Activated CD8-positive, alpha-beta memory T cell treated with anti-CD3 and anti-CD28 coated beads for 1 hour (primary cell): ENCODE measurements around the gene SKOR1.

Experiments
- DNase-seq, 2 donors: peaks; one replicate each; pipeline ENCODE4 v3.0.0-alpha.2; 2020; ENCODE audit warnings: low read depth in 1 of 2; ENCODE audit errors: extremely low read depth in 1 of 2

The SKOR1 gene

GRCh38 chr15:67882487-67883233 lies 57.4 kb downstream of the SKOR1 start:
- no peak for DNase-seq

DNA sequence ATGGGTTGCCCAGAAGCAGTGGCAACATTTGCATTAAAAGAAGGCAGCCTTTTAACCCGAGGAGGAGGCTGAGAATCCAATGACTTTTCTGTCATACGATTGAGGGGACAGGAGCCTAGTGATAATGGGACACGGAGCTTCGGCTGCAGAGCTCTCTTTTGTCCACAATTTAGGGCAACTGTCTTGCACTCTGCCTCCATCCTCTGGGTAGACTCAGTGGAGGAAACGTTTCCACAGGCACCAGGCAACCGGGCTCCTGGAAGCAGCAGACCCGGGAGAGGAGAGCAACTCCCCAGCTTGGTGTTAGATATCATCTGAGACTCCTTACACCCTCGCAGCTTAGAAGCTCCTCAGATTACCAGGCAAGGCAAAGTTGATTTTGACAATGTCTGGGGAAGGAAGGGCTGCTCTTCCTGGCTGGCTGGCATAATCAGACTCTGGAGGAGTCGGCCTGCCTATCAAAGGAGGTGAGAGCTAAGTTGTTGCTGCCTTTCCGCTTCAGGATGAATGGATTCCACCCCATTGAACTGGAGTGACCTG lies 58.0 kb downstream of the SKOR1 start:
- no peak for DNase-seq

DNA sequence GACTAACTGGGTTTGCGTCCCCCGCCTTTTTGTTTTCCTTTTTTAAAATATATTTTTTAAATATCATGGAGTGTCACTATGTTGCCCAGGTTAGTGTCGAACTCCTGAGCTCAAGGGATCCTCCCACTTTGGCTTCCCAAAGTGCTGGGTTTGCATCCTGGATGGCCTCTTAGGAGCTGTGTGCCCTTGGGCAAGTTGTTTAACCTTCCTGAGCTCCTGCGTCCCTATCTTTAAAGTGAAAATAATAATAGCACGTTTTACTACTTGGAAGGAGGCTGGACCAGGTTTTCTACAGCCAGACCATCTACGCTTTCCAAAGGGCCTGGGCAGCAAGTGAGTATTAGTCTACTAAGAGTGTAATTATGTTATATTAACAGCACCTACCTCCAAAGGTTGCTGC lies 58.7 kb downstream of the SKOR1 start:
- DNase-seq = no peak
